Mucosa of stomach (tissue), 1 donor: Measurements from ENCODE around the gene MINPP1.
"Not testable (repeated sequence)": the region's sequence is repeated elsewhere in the genome, so short reads cannot be mapped to it uniquely, and the experiment has no call there.

Experiments used
- H3K27me3 ChIP-seq: one replicate; pipeline ENCODE4 v1.7.0; 2013; ENCODE audit warnings: mild to moderate bottlenecking, low read length; ENCODE audit not compliant: control insufficient read depth, insufficient read depth
- H3K36me3 ChIP-seq: one replicate; pipeline ENCODE4 v1.7.0; 2013; ENCODE audit warnings: low read length; ENCODE audit not compliant: control insufficient read depth, insufficient read depth
- H3K4me1 ChIP-seq: one replicate; pipeline ENCODE4 v1.7.0; 2013; ENCODE audit warnings: mild to moderate bottlenecking, low read length; ENCODE audit not compliant: control insufficient read depth, insufficient read depth
- H3K4me3 ChIP-seq: one replicate; pipeline ENCODE4 v1.7.0; 2013; ENCODE audit warnings: low read length
- H3K9ac ChIP-seq: one replicate; pipeline ENCODE4 v1.7.0; 2013; ENCODE audit warnings: mild to moderate bottlenecking, low read length, moderate library complexity
- H3K9me3 ChIP-seq: one replicate; pipeline ENCODE4 v1.7.0; 2013; ENCODE audit warnings: mild to moderate bottlenecking, low read length, moderate library complexity; ENCODE audit not compliant: control insufficient read depth
- donor health status: Pancreatic carcinoma.

MINPP1 gene, protein sequence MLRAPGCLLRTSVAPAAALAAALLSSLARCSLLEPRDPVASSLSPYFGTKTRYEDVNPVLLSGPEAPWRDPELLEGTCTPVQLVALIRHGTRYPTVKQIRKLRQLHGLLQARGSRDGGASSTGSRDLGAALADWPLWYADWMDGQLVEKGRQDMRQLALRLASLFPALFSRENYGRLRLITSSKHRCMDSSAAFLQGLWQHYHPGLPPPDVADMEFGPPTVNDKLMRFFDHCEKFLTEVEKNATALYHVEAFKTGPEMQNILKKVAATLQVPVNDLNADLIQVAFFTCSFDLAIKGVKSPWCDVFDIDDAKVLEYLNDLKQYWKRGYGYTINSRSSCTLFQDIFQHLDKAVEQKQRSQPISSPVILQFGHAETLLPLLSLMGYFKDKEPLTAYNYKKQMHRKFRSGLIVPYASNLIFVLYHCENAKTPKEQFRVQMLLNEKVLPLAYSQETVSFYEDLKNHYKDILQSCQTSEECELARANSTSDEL

DNA sequence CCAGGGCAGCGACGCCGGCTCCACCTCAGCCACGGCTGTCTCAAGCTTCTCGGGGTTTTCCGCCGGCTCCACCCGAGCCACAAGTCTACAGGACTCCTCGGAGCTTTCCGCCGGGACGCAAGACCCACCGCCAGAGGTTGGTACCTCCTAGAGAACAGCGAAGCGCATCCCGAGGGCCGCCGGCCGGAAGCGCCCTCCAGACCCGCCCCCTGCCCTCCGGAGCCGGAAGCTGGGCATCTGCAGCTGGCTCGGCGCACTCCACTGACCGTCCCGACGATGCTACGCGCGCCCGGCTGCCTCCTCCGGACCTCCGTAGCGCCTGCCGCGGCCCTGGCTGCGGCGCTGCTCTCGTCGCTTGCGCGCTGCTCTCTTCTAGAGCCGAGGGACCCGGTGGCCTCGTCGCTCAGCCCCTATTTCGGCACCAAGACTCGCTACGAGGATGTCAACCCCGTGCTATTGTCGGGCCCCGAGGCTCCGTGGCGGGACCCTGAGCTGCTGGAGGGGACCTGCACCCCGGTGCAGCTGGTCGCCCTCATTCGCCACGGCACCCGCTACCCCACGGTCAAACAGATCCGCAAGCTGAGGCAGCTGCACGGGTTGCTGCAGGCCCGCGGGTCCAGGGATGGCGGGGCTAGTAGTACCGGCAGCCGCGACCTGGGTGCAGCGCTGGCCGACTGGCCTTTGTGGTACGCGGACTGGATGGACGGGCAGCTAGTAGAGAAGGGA lies at the start of gene MINPP1:
TSS of gene MINPP1 (plus strand) at position 254 of the 726 bp plus-strand sequence. CDS start at position 277, 23 bp downstream.
- Histone ChIP-seq H3K36me3 (no peaks in the 10 kb centered on the region), H3K9ac (peak within 1 kb of the TSS; percentile 70), H3K27me3 (no peaks in the 10 kb centered on the region), H3K4me3 (peak within 1 kb of the TSS; percentile 94), H3K9me3 (no peaks in the 10 kb centered on the region), H3K4me1 (peaks cover 5% of the 10 kb centered on the region)

DNA sequence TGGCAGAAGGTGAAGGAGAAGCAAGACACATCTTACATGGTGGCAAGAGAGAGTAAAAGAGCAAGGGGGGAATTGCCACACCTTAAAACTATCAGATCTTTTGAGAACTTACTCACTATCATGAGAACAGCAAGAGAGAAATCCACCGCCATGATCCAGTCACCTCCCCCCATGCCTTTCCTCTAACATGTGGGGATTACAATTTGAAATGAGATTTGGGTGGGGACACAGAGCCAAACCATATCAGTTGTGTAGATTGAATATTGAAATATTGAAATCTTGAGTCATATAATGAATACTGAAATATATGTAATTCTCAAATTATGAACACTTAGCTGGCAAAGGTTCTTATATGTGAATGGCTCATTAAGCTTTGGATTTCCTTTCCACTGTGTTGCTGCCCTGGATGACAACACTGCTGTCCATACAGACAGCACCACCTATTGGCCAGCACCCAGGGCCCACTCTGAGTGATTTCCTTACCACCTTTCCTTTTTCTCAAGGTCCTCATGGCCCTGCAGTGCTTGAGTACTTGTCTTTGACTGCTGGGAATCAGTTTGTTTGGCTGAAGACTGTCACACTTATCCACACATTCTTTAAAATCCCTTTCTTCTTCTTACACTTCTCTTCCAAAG lies 48.0 kb upstream of the MINPP1 start:
- H3K27me3 ChIP-seq, H3K36me3 ChIP-seq, H3K4me1 ChIP-seq, H3K4me3 ChIP-seq, H3K9me3 ChIP-seq, H3K9ac ChIP-seq: not testable (repeated sequence)

DNA sequence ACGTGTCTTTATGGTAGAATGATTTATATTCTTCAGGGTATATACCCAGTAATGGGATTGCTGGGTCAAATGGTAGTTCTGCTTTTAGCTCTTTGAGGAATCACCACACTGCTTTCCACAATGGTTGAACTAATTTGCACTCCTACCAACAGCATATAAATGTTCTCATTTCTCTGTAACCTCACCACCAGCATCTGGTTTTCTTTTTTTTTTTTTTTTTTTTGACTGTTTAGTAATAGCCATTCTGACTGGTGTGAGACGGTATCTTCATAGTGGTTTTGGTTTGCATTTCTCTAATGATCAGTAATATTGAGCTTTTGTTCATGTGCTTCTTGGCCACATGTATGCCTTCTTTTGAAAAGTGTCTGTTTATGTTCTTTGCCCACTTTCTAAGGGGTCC lies 42.9 kb upstream of the MINPP1 start:
- H3K27me3 ChIP-seq, H3K9me3 ChIP-seq, H3K36me3 ChIP-seq, H3K4me3 ChIP-seq, H3K4me1 ChIP-seq, H3K9ac ChIP-seq: not testable (repeated sequence)

DNA sequence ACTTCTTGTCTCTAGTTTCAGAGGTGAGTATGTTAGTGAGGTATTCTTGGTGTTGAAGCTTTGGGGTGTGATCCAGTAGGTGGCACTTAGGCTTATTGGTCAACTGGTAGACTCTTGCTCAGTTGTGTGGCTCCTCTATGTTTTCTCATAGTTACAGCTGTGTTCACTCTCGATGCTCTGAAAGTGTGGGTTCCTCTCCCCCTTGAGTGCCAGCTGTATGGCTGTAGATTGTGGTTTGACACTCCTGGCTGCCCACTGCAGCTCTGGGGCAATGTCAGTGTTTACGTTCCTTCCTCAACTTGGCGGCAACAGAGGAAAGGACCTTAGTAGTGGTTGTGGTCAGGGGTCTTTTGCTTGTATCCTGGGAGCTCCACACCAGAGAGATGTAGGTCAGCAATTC lies 37.8 kb upstream of the MINPP1 start:
- H3K4me1 ChIP-seq, H3K9me3 ChIP-seq, H3K27me3 ChIP-seq, H3K9ac ChIP-seq, H3K36me3 ChIP-seq, H3K4me3 ChIP-seq: not testable (repeated sequence)

DNA sequence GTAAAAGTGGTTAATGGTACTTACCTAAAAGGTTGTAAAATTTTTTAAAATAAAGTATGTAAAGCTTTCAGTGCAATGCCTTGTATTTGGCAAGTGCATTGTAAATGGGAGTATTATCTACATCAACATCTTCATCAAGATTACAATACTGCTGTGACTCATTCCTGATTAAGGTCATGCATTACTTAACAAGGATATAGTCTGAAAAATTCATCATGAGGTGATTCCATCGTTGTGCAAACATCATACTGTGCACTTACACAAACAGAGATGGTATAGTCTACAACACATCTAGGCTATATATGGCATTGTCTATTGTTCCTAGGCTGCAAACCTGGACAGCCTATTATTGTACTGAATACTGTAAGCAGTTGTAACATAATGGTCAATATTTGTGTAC lies 16.0 kb upstream of the MINPP1 start:
- not testable (repeated sequence) for H3K4me1 ChIP-seq, H3K4me3 ChIP-seq, H3K9ac ChIP-seq

DNA sequence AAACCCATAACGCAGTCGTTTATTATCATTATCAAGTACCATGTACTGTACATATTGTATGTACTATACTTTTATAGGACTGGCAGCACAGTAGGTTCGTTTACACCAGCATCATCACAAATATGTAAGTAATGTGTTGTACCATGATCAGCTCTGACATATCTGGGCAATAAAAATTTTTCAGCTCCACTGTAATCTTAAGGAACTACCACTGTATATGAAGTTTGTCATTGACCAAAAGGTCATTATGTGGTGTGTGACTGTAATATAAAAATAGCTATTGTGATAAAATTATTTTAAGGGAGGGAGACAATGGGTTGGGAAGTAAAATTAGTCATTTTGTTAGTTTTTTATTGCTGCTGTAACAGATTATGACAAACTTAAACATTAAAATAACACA lies 14.4 kb upstream of the MINPP1 start:
- H3K9me3 ChIP-seq, H3K4me1 ChIP-seq, H3K9ac ChIP-seq, H3K4me3 ChIP-seq, H3K36me3 ChIP-seq, H3K27me3 ChIP-seq: not testable (repeated sequence)

More for the DNA sequence above, 16.0 kb upstream of the MINPP1 start:
- not testable (repeated sequence) for H3K9me3 ChIP-seq, H3K27me3 ChIP-seq, H3K36me3 ChIP-seq

DNA sequence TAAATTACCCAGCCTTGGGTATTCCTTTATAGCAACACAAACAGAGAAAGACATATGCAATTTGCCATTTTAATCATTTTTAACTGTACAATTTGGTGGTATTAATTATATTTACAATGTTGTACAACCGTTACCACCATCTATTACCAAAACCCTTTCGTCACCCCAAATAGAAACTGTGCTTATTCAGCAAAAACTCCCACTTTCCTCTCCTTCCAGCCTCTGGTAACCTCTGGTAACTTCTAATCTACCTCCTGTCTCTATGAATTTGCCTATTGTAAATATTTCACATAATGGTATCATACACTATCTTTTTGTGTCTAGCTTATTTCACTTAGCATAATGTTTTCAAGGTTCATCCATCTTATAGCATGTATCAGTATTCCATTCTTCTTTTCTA lies 12.2 kb upstream of the MINPP1 start:
- not testable (repeated sequence) for H3K4me3 ChIP-seq, H3K9me3 ChIP-seq, H3K36me3 ChIP-seq, H3K9ac ChIP-seq, H3K27me3 ChIP-seq, H3K4me1 ChIP-seq

DNA sequence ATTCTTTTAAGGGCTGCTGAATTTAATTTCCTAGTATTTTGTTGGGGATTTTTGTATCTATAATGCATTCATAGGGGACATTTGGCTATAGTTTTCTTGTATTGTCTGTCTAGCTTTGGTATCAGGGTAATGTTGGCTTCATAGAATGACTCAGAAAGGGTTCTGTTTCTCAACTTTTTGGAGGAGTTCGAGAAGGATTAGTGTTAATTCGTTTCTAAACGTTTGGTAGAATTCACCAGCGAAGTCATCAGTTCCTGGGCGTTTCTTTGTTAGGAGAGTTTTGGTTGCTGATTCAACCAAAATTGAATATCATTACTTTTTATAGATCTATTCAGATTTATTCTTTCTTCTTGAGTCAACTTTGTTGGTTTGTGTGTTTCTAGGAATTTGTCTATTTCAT lies 9.2 kb upstream of the MINPP1 start:
- not testable (repeated sequence) for H3K4me3 ChIP-seq, H3K27me3 ChIP-seq, H3K9ac ChIP-seq, H3K4me1 ChIP-seq, H3K36me3 ChIP-seq, H3K9me3 ChIP-seq

DNA sequence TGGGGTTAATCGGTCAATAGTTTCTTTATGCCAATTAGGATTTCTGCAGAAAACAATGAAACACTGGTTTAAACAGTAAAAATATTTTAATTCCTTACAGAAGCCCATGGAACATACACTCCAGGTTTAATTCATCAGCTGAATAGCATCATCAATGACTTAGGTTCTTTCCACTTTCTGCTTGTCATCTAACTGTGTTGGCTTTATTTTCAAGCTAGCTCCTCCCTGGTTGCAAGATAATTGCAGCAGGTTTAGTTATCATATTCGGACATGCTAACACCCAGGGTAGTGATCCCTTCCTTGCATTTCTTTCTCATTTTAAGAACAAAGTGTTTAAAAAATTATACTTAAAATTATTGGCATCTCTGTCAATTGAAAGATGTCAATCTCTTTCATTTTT lies 7.3 kb upstream of the MINPP1 start:
- H3K9me3 ChIP-seq, H3K4me3 ChIP-seq, H3K27me3 ChIP-seq, H3K4me1 ChIP-seq, H3K9ac ChIP-seq, H3K36me3 ChIP-seq: not testable (repeated sequence)

DNA sequence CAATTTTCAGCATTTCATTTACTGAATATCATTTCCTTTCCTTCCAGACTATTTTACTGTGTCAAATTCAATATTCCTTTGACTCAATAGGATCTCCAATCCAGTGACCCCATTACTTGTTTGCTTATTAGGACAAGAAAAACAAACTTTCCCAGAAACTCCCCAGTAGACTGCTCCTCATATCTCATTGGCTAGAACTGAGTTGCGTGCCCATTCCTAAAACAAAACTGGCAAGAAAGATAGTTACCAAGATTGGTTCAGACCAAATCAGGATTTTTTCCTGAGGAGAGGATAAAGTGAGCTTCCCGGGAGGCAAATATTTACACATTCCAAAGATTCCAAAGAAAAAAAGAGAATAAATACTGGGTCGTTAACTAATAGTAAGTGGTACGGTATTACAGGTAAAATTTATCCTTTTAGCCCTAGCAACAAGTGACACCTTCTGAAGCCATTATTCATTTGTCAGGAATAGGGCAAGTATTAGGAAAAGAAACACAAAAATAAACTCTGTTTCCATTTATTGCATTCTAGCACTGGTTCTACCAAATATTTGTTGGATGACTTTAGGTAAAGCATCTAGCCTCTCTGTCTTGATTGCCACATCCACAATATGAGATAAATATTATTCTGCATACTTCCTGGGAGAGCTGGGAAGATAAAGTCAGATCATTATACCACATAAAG lies 6.4 kb upstream of the MINPP1 start:
- not testable (repeated sequence) for H3K27me3 ChIP-seq, H3K9me3 ChIP-seq, H3K36me3 ChIP-seq

DNA sequence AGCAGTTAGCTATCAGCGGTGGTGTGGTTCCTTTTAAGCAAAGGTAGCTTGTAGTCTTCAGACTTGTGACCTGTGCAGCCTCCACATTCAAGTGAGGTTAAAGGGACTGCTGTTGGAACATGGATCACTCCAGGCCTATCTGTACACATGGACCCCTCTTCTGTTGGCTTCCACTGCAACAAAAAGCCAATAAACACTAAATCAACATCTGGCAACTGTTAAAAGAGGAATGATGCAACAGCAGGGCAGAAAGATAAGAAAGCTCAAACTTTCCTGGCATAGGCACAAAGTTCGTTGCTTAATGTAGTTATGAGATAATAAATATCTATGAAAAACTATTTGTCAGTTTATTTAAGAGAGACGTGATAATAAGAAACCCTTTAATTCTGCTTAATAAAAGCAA lies 4.0 kb upstream of the MINPP1 start:
- no peak overlapping the region for H3K4me3 ChIP-seq
- no peaks in the 10 kb centered on the region for H3K4me1 ChIP-seq
- H3K9me3 ChIP-seq = no peaks in the 10 kb centered on the region
- no peaks in the 10 kb centered on the region for H3K36me3 ChIP-seq
- H3K27me3 ChIP-seq = no peaks in the 10 kb centered on the region
- H3K9ac ChIP-seq = no peak overlapping the region

More for the DNA sequence above, 6.4 kb upstream of the MINPP1 start:
- not testable (repeated sequence) for H3K9ac ChIP-seq, H3K4me1 ChIP-seq, H3K4me3 ChIP-seq

DNA sequence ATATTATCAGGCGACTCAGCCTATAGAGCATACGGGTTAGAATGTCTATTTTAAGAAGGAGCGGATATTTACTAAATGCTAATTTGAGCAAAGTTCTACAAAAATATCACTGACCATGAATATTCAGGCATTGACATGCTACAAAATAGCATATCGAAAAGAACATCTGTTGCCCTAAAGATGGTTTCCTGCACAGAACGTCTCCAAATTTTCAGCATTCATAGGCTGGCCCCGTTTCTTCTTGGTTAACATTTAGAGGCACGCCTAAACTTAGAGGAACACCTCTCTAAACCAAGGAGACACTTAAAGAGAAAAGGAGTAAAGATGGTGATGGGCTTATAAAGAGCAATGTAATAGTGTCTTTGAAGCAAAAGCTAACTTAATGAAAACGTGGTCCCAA lies 1.3 kb upstream of the MINPP1 start:
- H3K9ac ChIP-seq = no peak overlapping the region
- no peaks in the 10 kb centered on the region for H3K27me3 ChIP-seq
- H3K4me3 ChIP-seq = no peak overlapping the region
- no peaks in the 10 kb centered on the region for H3K36me3 ChIP-seq
- no peaks in the 10 kb centered on the region for H3K9me3 ChIP-seq
- H3K4me1 ChIP-seq = peaks cover 5% of the 10 kb centered on the region
